HG03039 (cell line): ENCODE data around the gene JAM2.
"Not testable (repeated sequence)": the region's sequence is repeated elsewhere in the genome, so short reads cannot be mapped to it uniquely, and the experiment has no call there.

Source experiments
- ATAC-seq: cut with Tn5 transposase; IDR thresholded peaks from one replicate; pipeline ENCODE4 v1.9.1; 2021; ENCODE audit warnings: mild to moderate bottlenecking, moderate library complexity; ENCODE audit not compliant: unreplicated experiment

JAM2 gene

GRCh38 chr21:25638660-25639550, at the start of gene JAM2:
Gene JAM2 (plus strand): TSS chr21:25639258. CDS start chr21:25639822, 564 bp downstream.
- peak; percentile 43 for ATAC-seq

- no peak for ATAC-seq
These were observed 49.2 kb upstream of the JAM2 start for GRCh38 chr21:25589887-25590286.

GRCh38 chr21:25607151-25608043, 31.7 kb upstream of the JAM2 start, which contains the start of gene MRPL39:
Gene MRPL39 (minus strand): TSS chr21:25607481. CDS start chr21:25607475, 6 bp downstream.
- peak; percentile 93 for ATAC-seq

- ATAC-seq = peak; percentile 71
These were observed 30.9 kb upstream of the JAM2 start for GRCh38 chr21:25608044-25608737.

- no peak for ATAC-seq
These were observed 24.6 kb upstream of the JAM2 start for GRCh38 chr21:25614441-25614840.

- ATAC-seq = no peak
These were observed 23.2 kb upstream of the JAM2 start for GRCh38 chr21:25615880-25616279.

GRCh38 chr21:25619198-25619597, 19.9 kb upstream of the JAM2 start:
- ATAC-seq = no peak

GRCh38 chr21:25624511-25624910, 14.5 kb upstream of the JAM2 start:
- no peak for ATAC-seq

- no peak for ATAC-seq
These were observed 14.0 kb upstream of the JAM2 start for GRCh38 chr21:25625036-25625435.

- ATAC-seq = not testable (repeated sequence)
These were observed 13.1 kb upstream of the JAM2 start for GRCh38 chr21:25625776-25626555.

- no peak for ATAC-seq
These were observed 12.3 kb upstream of the JAM2 start for GRCh38 chr21:25626757-25627156.

GRCh38 chr21:25632296-25632695, 6.8 kb upstream of the JAM2 start:
- ATAC-seq = no peak

- ATAC-seq = no peak
These were observed 3.7 kb upstream of the JAM2 start for GRCh38 chr21:25635310-25635709.

GRCh38 chr21:25636727-25637126, 2.3 kb upstream of the JAM2 start:
- no peak for ATAC-seq

GRCh38 chr21:25637851-25638659, 1.0 kb upstream of the JAM2 start:
- no peak for ATAC-seq

GRCh38 chr21:25639551-25640201, 618 bp downstream of the JAM2 start:
- ATAC-seq = peak; percentile 55

- ATAC-seq = peak; percentile 26
These were observed 1.3 kb downstream of the JAM2 start for GRCh38 chr21:25640202-25640942.

- no peak for ATAC-seq
These were observed 1.9 kb downstream of the JAM2 start for GRCh38 chr21:25640943-25641292.
